NCI-H226 (cell line): ENCODE data around the gene ZFYVE28.
"Not testable (repeated sequence)": the region's sequence is repeated elsewhere in the genome, so short reads cannot be mapped to it uniquely, and the experiment has no call there.

Source experiments
- DNase-seq: peaks from one replicate; pipeline ENCODE4 v3.0.0-alpha.2; 2015

ZFYVE28 gene

GRCh38 chr4:2445571-2445970, 27.1 kb upstream of the ZFYVE28 start:
- DNase-seq = no peak

- DNase-seq = no peak
Measured at GRCh38 chr4:2445130-2445529, 26.7 kb upstream of the ZFYVE28 start.

GRCh38 chr4:2443956-2444740, 25.7 kb upstream of the ZFYVE28 start:
- no peak for DNase-seq

GRCh38 chr4:2443061-2443730, 24.8 kb upstream of the ZFYVE28 start:
- DNase-seq = no peak

DNA sequence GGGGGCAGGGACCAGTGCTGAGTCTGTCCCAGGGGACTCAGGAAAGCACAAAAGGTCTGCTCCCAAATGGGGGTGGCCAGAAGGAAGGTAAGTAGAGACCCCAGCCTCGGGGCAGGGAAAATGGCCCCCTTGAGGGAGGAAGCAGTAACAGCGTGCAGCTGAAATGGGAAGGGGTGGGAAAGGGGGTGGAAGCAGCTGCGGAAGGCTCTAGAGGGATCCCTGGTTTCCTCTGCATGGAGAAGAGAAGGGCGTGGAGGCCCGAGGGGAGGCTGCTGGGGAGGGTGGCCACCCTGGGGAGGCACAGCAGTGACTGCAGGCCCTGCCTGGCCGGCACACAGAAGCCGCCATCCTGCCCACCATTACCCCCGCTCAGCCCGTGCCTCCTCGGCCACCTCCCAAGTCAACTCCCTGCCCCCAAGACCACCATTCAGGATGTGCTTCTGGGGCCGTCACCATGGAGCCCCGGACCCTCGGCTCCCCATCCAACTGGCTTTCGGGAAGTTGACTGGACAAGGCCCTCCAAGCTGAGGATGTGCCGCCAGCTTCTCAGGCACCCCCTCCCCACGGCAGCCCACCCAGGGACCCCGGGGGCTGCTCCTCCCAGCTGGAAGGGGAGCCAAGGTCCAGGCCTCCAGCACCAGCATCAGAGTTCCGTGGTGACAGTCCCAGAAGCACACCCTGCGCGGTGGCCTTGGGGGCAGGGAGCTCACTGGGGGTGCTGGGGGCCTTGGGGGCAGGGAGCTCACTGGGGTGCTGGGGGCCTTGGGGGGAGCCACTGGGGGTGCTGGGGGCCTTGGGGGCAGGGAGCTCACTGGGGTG, 23.9 kb upstream of the ZFYVE28 start:
- no peak for DNase-seq

GRCh38 chr4:2441393-2442174, 23.1 kb upstream of the ZFYVE28 start:
- peak; percentile 52 for DNase-seq

GRCh38 chr4:2438822-2439718, 20.6 kb upstream of the ZFYVE28 start:
- no peak for DNase-seq

- no peak for DNase-seq
Measured at GRCh38 chr4:2437475-2438215, 19.2 kb upstream of the ZFYVE28 start.

GRCh38 chr4:2436761-2437474, 18.5 kb upstream of the ZFYVE28 start:
- DNase-seq = no peak

GRCh38 chr4:2436301-2436700, 17.9 kb upstream of the ZFYVE28 start:
- DNase-seq = no peak

- DNase-seq = no peak
Measured at GRCh38 chr4:2434420-2434819, 16.0 kb upstream of the ZFYVE28 start.

GRCh38 chr4:2433609-2434350, 15.3 kb upstream of the ZFYVE28 start:
- DNase-seq = no peak

GRCh38 chr4:2432991-2433530, 14.6 kb upstream of the ZFYVE28 start:
- no peak for DNase-seq

DNA sequence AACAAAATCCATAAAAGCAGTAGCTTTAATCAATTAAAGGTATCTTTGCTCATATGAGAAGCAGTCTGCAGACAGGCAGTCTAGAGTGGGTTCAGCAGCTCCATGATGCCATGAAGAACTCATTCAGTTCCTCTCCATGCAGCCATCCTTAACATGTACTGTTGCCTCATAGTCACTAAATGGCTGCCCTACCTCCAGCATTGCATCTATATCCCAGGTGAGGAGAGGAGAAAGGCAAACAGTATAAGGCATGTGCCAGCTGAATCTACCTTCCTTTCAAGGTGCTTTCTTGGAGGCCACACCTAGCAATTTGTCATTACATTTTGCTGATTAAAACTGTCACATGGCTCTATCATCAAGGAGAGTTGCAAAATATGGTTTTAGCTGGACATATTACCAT, 13.6 kb upstream of the ZFYVE28 start:
- DNase-seq = no peak

- not testable (repeated sequence) for DNase-seq
Measured at GRCh38 chr4:2429945-2430757, 11.7 kb upstream of the ZFYVE28 start.

- DNase-seq = no peak
Measured at GRCh38 chr4:2428496-2429213, 10.2 kb upstream of the ZFYVE28 start.
